ENCODE results near the gene MCEMP1.

MCEMP1 gene

DNA sequence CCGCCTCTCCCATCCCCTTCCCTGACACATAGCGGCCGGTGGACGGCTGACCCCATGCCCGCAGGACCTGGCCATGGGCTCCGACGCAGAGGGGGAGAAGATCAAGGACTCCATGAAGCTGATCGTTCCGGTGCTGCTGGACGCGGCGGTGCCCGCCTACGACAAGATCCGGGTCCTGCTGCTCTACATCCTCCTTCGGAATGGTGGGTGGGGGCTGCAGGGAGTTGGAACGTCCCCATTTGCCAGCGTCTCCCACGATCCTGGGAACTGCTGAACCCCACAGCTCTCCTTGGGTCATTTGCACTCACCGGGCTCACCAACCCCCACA, 32.4 kb upstream of the MCEMP1 start:
- TF ChIP-seq, protein P1, sequence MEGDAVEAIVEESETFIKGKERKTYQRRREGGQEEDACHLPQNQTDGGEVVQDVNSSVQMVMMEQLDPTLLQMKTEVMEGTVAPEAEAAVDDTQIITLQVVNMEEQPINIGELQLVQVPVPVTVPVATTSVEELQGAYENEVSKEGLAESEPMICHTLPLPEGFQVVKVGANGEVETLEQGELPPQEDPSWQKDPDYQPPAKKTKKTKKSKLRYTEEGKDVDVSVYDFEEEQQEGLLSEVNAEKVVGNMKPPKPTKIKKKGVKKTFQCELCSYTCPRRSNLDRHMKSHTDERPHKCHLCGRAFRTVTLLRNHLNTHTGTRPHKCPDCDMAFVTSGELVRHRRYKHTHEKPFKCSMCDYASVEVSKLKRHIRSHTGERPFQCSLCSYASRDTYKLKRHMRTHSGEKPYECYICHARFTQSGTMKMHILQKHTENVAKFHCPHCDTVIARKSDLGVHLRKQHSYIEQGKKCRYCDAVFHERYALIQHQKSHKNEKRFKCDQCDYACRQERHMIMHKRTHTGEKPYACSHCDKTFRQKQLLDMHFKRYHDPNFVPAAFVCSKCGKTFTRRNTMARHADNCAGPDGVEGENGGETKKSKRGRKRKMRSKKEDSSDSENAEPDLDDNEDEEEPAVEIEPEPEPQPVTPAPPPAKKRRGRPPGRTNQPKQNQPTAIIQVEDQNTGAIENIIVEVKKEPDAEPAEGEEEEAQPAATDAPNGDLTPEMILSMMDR (IDR thresholded peaks at IDR 0.05; ENCODE audit: poor library complexity, severe bottlenecking) = no peak
- Histone ChIP-seq H3K27ac (ENCODE audit: poor library complexity, severe bottlenecking) (no peak overlapping the region), H3K4me3 (ENCODE audit: severe bottlenecking) (no peak overlapping the region), H3K9me3 (ENCODE audit: severe bottlenecking) (no peaks in the 10 kb centered on the region), H3K36me3 (ENCODE audit: low read depth) (no peaks in the 10 kb centered on the region; the same call in 1 of the 2 replicates), H3K27me3 (ENCODE audit: insufficient read depth, poor library complexity, severe bottlenecking) (no peaks in the 10 kb centered on the region), H3K4me1 (ENCODE audit: insufficient read depth, poor library complexity, severe bottlenecking) (no peaks in the 10 kb centered on the region)
- ATAC-seq (ENCODE audit: low read depth) (no peak), DNase-seq (ENCODE audit: low spot score) (no peak)

DNA sequence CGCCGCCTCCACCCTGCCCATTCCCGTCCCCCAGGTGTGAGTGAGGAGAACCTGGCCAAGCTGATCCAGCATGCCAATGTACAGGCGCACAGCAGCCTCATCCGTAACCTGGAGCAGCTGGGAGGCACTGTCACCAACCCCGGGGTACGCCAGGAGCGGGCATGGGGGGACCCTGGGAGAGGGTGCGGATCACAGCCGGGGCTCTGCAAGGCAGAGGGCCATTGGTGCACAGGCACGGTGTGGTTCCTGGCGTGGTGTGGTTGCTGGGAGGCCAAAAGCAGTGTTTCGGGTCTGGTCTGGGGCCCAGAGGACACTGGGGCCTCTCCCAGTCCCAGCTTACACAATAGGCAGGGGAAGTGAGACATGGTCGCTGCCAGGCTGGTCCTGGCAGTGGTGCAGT, 31.7 kb upstream of the MCEMP1 start:
- no peak overlapping the region for H3K27ac ChIP-seq (ENCODE audit: poor library complexity, severe bottlenecking)

DNA sequence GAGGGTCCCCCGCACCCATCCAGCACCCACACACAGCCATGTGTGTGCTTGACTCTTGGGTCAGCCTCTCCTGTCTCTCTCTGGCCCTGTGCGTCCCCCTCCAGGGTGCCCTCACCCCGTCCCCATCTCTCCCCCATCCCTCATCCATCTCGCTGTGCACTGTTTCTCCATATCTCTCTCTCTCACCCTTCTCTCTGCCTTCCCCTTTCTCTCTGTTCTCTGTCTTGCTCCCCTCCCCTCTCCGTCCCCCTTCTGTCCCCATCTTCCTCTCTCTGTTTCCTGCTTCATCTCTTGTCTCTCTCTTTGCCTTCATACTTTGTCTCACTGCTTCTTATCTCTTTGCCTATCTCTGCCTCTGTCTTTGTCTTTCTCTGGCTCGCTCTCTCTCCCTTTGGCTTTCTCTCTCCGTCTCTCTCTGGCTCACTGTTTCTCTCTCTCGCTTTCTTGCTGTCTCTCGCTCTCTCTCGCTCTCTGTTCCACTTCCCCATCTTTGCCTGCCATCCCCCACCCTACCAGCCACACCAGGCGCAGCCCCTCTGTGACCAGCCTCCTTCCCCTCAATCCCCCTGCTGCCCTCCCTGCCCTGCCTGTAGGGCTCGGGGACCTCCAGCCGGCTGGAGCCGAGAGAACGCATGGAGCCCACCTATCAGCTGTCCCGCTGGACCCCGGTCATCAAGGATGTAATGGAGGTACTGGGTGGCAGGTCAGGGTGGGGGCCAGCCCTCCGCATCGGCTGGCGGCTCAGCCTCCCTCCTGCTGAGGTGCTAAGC, 31.0 kb upstream of the MCEMP1 start:
- Histone ChIP-seq H3K4me1 (ENCODE audit: insufficient read depth, poor library complexity, severe bottlenecking) (no peaks in the 10 kb centered on the region), H3K4me3 (ENCODE audit: severe bottlenecking) (no peak overlapping the region), H3K36me3 (ENCODE audit: low read depth) (no peaks in the 10 kb centered on the region), H3K9me3 (ENCODE audit: severe bottlenecking) (no peaks in the 10 kb centered on the region), H3K27ac (ENCODE audit: poor library complexity, severe bottlenecking) (no peak overlapping the region), H3K27me3 (ENCODE audit: insufficient read depth, poor library complexity, severe bottlenecking) (no peaks in the 10 kb centered on the region)
- ATAC-seq (ENCODE audit: low read depth) (no peak), DNase-seq (ENCODE audit: low spot score) (no peak)
- TF ChIP-seq, protein P1 (IDR thresholded peaks at IDR 0.05; ENCODE audit: poor library complexity, severe bottlenecking) = no peak

More for the DNA sequence above, 31.7 kb upstream of the MCEMP1 start:
- Histone ChIP-seq H3K36me3 (ENCODE audit: low read depth) (no peaks in the 10 kb centered on the region; the same call in 1 of the 2 replicates), H3K4me3 (ENCODE audit: severe bottlenecking) (no peak overlapping the region), H3K27me3 (ENCODE audit: insufficient read depth, poor library complexity, severe bottlenecking) (no peaks in the 10 kb centered on the region), H3K9me3 (ENCODE audit: severe bottlenecking) (no peaks in the 10 kb centered on the region), H3K4me1 (ENCODE audit: insufficient read depth, poor library complexity, severe bottlenecking) (no peaks in the 10 kb centered on the region)
- TF ChIP-seq, protein P1 (IDR thresholded peaks at IDR 0.05; ENCODE audit: poor library complexity, severe bottlenecking) = no peak
- DNase-seq (ENCODE audit: low spot score) (no peak), ATAC-seq (ENCODE audit: low read depth) (no peak)

DNA sequence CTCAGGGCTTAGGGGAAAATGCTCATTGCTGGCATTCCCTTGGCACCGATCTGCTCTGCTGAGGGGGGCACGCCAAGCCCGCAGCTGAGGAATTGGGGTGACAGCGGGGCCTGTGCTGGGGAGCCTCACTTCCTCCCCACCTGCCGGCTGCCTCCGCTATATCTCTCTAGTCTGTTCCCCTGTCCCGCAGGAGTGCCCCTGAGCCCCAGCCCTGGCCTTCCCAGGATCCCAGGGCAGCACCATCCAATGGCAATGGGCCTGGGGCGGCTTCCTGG, 30.5 kb upstream of the MCEMP1 start:
- TF ChIP-seq, protein P1 (IDR thresholded peaks at IDR 0.05; ENCODE audit: poor library complexity, severe bottlenecking) = no peak
- H3K4me3 ChIP-seq (ENCODE audit: severe bottlenecking) = no peak overlapping the region

DNA sequence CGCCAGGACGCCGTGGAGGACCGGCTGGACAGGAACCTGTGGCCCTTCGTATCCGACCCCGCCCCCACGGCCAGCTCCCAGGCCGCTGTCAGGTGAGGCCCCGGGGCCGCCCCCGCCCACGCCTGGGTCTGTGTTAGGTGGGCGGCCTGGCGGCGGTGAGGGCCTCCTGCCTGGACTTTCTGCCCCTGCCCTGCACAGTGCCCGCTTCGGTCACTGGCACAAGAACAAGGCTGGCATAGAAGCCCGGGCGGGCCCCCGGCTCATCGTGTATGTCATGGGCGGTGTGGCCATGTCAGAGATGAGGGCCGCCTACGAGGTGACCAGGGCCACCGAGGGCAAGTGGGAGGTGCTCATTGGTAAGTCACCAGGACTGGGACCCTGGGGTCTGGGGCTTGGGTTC, 29.7 kb upstream of the MCEMP1 start:
- H3K27ac ChIP-seq (ENCODE audit: poor library complexity, severe bottlenecking) = no peak overlapping the region
- DNase-seq (ENCODE audit: low spot score) (no peak), ATAC-seq (ENCODE audit: low read depth) (no peak)
- no peak overlapping the region for H3K4me3 ChIP-seq (ENCODE audit: severe bottlenecking)
- no peaks in the 10 kb centered on the region for H3K4me1 ChIP-seq (ENCODE audit: insufficient read depth, poor library complexity, severe bottlenecking)
- no peaks in the 10 kb centered on the region for H3K36me3 ChIP-seq (ENCODE audit: low read depth)
- no peaks in the 10 kb centered on the region for H3K9me3 ChIP-seq (ENCODE audit: severe bottlenecking)
- H3K27me3 ChIP-seq (ENCODE audit: insufficient read depth, poor library complexity, severe bottlenecking) = no peaks in the 10 kb centered on the region
- TF ChIP-seq, protein P1 (IDR thresholded peaks at IDR 0.05; ENCODE audit: poor library complexity, severe bottlenecking) = no peak

More for the DNA sequence above, 30.5 kb upstream of the MCEMP1 start:
- H3K27ac ChIP-seq (ENCODE audit: poor library complexity, severe bottlenecking) = no peak overlapping the region
- H3K4me1 ChIP-seq (ENCODE audit: insufficient read depth, poor library complexity, severe bottlenecking) = no peaks in the 10 kb centered on the region
- no peaks in the 10 kb centered on the region for H3K27me3 ChIP-seq (ENCODE audit: insufficient read depth, poor library complexity, severe bottlenecking)
- no peaks in the 10 kb centered on the region for H3K36me3 ChIP-seq (ENCODE audit: low read depth)
- ATAC-seq (ENCODE audit: low read depth) = no peak
- DNase-seq (ENCODE audit: low spot score) = no peak
- no peaks in the 10 kb centered on the region for H3K9me3 ChIP-seq (ENCODE audit: severe bottlenecking)

All from RWPE2 (cell line).